Smooth muscle cell (in vitro differentiated cells): ENCODE data around the gene RTKN2. TPM values are rescaled to one million over a fixed set of nuclear protein-coding genes. Genes with fewer than 3 reads are reported as not detected.

ENCODE experiments used
- DNase-seq: peaks from one replicate; lab custom pipeline; 2025; ENCODE audit not compliant: unreplicated experiment; lab: John Stamatoyannopoulos, UW
- H2AFZ ChIP-seq: fragments of 200-600 bp; sonication (generic); 2 replicates; pipeline ENCODE4 v1.6.0; 2016; ENCODE audit warnings: antibody characterized with exemption, low read depth, mild to moderate bottlenecking
- H3F3A ChIP-seq: fragments of 200-600 bp; sonication (generic); 2 replicates; pipeline ENCODE4 v1.6.0; 2017; ENCODE audit warnings: antibody characterized with exemption, low read depth
- H3K27ac ChIP-seq: fragments of 200-600 bp; sonication (generic); 2 replicates; pipeline ENCODE4 v1.5.1; 2016; ENCODE audit warnings: low read depth, mild to moderate bottlenecking
- H3K27me3 ChIP-seq: fragments of 200-600 bp; sonication (generic); 2 replicates; pipeline ENCODE4 v1.6.1; 2016; ENCODE audit warnings: low read depth, mild to moderate bottlenecking
- H3K36me3 ChIP-seq: fragments of 200-600 bp; sonication (generic); 2 replicates; pipeline ENCODE4 v1.5.1; 2016; ENCODE audit warnings: low read depth
- H3K4me1 ChIP-seq: fragments of 200-600 bp; sonication (generic); 2 replicates; pipeline ENCODE4 v1.5.1; 2016; ENCODE audit warnings: low read depth
- H3K4me2 ChIP-seq: fragments of 200-600 bp; sonication (generic); 2 replicates; pipeline ENCODE4 v1.6.0; 2016; ENCODE audit warnings: mild to moderate bottlenecking
- H3K4me3 ChIP-seq: fragments of 200-600 bp; sonication (generic); 2 replicates; pipeline ENCODE4 v1.5.1; 2016; ENCODE audit warnings: mild to moderate bottlenecking
- H3K79me2 ChIP-seq: fragments of 200-600 bp; sonication (generic); 2 replicates; pipeline ENCODE4 v1.6.0; 2016; ENCODE audit warnings: low read depth, mild to moderate bottlenecking
- H3K9ac ChIP-seq: fragments of 200-600 bp; sonication (generic); 2 replicates; pipeline ENCODE4 v1.6.0; 2016; ENCODE audit warnings: low read depth
- H3K9me3 ChIP-seq: fragments of 200-600 bp; sonication (generic); replicated peaks from 2 replicates; pipeline ENCODE4 v1.5.1; 2016; ENCODE audit warnings: low read depth
- H4K20me1 ChIP-seq: fragments of 200-600 bp; sonication (generic); 2 replicates; pipeline ENCODE4 v1.6.0; 2016; ENCODE audit warnings: low read depth
- CTCF ChIP-seq: fragments of 200-600 bp; sonication (generic); IDR thresholded peaks from 2 replicates; pipeline ENCODE4 v1.5.1; 2017; ENCODE audit warnings: borderline replicate concordance, mild to moderate bottlenecking, antibody characterized with exemption; ENCODE audit not compliant: insufficient read depth, poor library complexity, severe bottlenecking
- WGBS: methylation state at CpG from one replicate; pipeline ENCODE4 v1.1.7; 2016; ENCODE audit warnings: low lambda C conversion rate; 5-methylcytosine and 5-hydroxymethylcytosine counted together
- polyA plus RNA-seq: library from polyadenylated mRNA; unstranded; fragments of >200 nt; fragmentation: Nextera tagmentation; extraction: Ambion mirVana; gene quantifications from 2 replicates; pipeline ENCODE4 v1.2.1, GENCODE V29; 2016
- total RNA-seq: library from RNA; depleted of rRNA; stranded (reverse); fragments of >200 nt; gene quantifications from 2 replicates; pipeline ENCODE4 v1.2.3, GENCODE V29; 2014

RTKN2 gene
- total and polyA plus RNA-seq, 2 experiments from 2014 or later = 1.6 to 4.9 TPM

GRCh38 chr10:62196528-62196927, 72.1 kb downstream of the RTKN2 start:
- no peak for DNase-seq
- Histone ChIP-seq H3K9ac (no peak overlapping the region), H4K20me1 (no peaks in the 10 kb centered on the region), H3K4me1 (no peaks in the 10 kb centered on the region), H3K36me3 (no peaks in the 10 kb centered on the region), H3K79me2 (no peaks in the 10 kb centered on the region), H3K9me3 (no peaks in the 10 kb centered on the region), H3F3A (no peaks in the 10 kb centered on the region), H2AFZ (no peak overlapping the region), H3K27ac (no peak overlapping the region), H3K4me3 (no peak overlapping the region), H3K4me2 (no peak overlapping the region), H3K27me3 (no peaks in the 10 kb centered on the region)
- no peak for TF ChIP-seq CTCF

GRCh38 chr10:62195675-62195926, 73.0 kb downstream of the RTKN2 start:
- TF ChIP-seq CTCF = no peak
- H3K36me3 ChIP-seq = no peaks in the 10 kb centered on the region
- no peaks in the 10 kb centered on the region for H3F3A ChIP-seq
- H3K79me2 ChIP-seq = no peaks in the 10 kb centered on the region
- H3K4me1 ChIP-seq = no peaks in the 10 kb centered on the region
- no peak for DNase-seq
- no peak overlapping the region for H3K4me2 ChIP-seq
- no peaks in the 10 kb centered on the region for H3K9me3 ChIP-seq
- no peaks in the 10 kb centered on the region for H4K20me1 ChIP-seq
- H3K9ac ChIP-seq = no peak overlapping the region
- no peak overlapping the region for H2AFZ ChIP-seq
- WGBS = 91% methylated on average over 1 of the region's 1 CpG
- H3K27ac ChIP-seq = no peak overlapping the region
- H3K4me3 ChIP-seq = no peak overlapping the region
- H3K27me3 ChIP-seq = no peaks in the 10 kb centered on the region

GRCh38 chr10:62194924-62195674, 73.5 kb downstream of the RTKN2 start:
- no peak overlapping the region for H2AFZ ChIP-seq
- no peaks in the 10 kb centered on the region for H3K9me3 ChIP-seq
- no peaks in the 10 kb centered on the region for H3F3A ChIP-seq
- no peaks in the 10 kb centered on the region for H3K36me3 ChIP-seq
- TF ChIP-seq CTCF = no peak
- no peaks in the 10 kb centered on the region for H3K4me1 ChIP-seq
- no peaks in the 10 kb centered on the region for H3K27me3 ChIP-seq
- H3K4me2 ChIP-seq = no peak overlapping the region
- H3K4me3 ChIP-seq = no peak overlapping the region
- no peaks in the 10 kb centered on the region for H4K20me1 ChIP-seq
- 79% methylated on average over 3 of the region's 3 CpGs for WGBS
- no peak for DNase-seq
- no peak overlapping the region for H3K27ac ChIP-seq
- no peak overlapping the region for H3K9ac ChIP-seq
- H3K79me2 ChIP-seq = no peaks in the 10 kb centered on the region

- H4K20me1 ChIP-seq = no peaks in the 10 kb centered on the region
- H3K36me3 ChIP-seq = no peaks in the 10 kb centered on the region
- H3F3A ChIP-seq = no peaks in the 10 kb centered on the region
- H3K4me1 ChIP-seq = no peaks in the 10 kb centered on the region
- H3K4me3 ChIP-seq = no peak overlapping the region
- no peak overlapping the region for H3K9ac ChIP-seq
- H2AFZ ChIP-seq = no peak overlapping the region
- no peak overlapping the region for H3K27ac ChIP-seq
- no peaks in the 10 kb centered on the region for H3K27me3 ChIP-seq
- no peak overlapping the region for H3K4me2 ChIP-seq
- no peaks in the 10 kb centered on the region for H3K9me3 ChIP-seq
- DNase-seq = no peak
- H3K79me2 ChIP-seq = no peaks in the 10 kb centered on the region
- no peak for TF ChIP-seq CTCF
- 92% methylated on average over 3 of the region's 3 CpGs for WGBS
Measured at GRCh38 chr10:62193479-62193878, 75.2 kb downstream of the RTKN2 start.
